GM10847 (cell line): Measurements from ENCODE around the gene ZNF396.

Experiments
- POLR2A ChIP-seq: IDR thresholded peaks from 2 replicates; pipeline ENCODE4 v1.6.1; 2011; ENCODE audit not compliant: insufficient read length; ENCODE audit errors: extremely low read depth

Gene ZNF396

GRCh38 chr18:35392375-35392774, 15.2 kb upstream of the ZNF396 start:
- no peak for TF ChIP-seq POLR2A

DNA sequence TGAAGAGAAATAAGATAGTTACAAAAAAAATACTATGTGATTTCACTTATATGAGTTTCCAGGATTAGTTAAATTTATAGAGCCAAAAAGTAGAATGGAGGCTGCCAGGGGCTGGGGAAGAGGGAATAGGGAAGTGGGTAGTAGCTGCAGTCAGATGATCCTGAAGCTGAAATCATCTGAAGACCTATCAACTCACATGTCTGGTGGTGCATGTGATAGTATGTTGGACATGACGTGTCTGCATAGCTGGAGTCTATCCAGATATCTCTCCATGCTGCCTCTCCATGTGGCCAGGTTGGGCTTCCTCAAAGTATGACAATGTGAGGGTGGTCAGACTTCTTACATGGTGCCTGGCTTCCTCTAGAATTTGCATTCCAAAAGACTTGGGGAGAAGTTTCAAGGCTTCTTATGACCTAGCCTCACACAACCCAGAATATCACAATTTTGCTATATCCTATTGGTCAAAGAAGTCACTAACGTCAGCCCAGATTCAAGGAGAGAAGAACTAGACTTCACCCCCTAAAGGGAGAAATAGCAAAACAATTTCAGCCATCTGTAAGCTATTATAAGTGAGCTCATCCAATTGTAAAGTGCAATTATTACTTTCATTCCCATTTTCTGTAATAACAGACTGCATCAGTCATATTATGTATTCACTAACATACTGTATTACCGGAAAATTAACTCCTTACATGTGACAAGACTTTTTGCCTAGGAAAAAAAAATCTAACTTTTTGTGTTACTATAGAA, 14.0 kb upstream of the ZNF396 start:
- TF ChIP-seq POLR2A, result no peak

DNA sequence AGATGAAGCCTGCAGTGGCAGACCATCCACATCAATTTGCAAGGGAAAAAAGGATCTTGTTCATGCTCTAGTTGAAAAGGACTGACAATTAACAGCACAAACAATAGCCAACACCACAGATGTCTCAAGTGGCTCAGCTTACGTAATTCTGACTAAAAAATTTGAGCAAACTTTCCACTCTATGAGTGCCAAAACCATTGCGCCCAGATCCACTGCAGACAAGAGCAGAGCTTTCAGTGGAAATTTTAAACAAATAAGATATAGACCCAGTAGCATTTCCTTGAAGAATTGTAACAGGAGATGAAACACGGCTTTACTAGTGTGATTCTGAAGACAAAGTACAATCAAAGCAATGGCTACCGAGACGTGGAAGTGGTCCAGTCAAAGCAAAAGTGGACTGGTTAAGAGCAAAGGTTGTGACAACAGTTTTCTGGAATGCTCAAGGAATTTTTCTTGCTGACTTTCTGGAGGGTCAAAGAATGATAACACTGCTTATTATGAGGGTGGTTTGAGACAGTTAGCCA, 12.0 kb upstream of the ZNF396 start:
- TF ChIP-seq POLR2A, result no peak

DNA sequence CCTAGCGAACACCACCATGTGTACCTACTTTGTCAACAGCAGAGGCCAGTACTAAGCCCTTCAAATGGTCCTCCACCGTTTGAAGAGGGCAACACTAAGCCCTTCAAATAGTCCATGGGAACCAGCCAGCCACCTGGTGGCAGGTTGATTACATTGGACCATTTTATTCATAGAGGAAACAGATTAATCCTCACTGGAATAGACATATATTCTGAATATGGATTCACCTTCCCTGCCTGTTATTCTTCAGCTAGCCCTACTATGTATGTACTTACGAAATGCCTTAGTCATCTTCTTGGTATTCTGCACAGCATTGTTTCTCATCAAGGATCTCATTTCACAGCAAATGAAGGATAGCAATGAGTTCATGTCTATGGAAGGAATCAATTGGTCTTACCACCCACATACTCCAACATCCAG, 10.0 kb upstream of the ZNF396 start:
- no peak for TF ChIP-seq POLR2A

GRCh38 chr18:35386600-35387100, 9.5 kb upstream of the ZNF396 start:
- no peak for TF ChIP-seq POLR2A

GRCh38 chr18:35383136-35383535, 6.0 kb upstream of the ZNF396 start:
- TF ChIP-seq POLR2A, result no peak

- no peak for TF ChIP-seq POLR2A
Observed at GRCh38 chr18:35379421-35379820, 2.3 kb upstream of the ZNF396 start.

GRCh38 chr18:35378574-35378896, 1.4 kb upstream of the ZNF396 start:
- TF ChIP-seq POLR2A, result no peak

GRCh38 chr18:35377875-35378573, 887 bp upstream of the ZNF396 start:
- TF ChIP-seq POLR2A, result no peak

DNA sequence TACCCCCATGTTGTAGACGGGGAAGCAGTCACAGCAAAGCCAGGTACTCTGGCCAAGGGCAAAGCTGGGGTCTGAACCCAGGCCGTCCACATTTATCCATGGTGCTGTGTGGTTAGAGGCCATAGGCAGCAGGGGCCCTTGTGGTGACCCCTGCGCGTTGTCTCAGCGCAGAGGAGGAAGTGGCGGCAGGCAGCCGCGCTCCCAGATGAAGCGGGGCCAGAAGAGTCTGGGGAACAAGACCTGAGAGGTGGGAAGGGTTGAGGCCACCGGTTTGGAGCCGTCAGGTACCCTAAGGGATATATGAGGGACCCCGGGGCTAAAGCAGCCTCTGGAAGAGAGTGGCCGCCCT, 770 bp downstream of the ZNF396 start:
- no peak for TF ChIP-seq POLR2A

DNA sequence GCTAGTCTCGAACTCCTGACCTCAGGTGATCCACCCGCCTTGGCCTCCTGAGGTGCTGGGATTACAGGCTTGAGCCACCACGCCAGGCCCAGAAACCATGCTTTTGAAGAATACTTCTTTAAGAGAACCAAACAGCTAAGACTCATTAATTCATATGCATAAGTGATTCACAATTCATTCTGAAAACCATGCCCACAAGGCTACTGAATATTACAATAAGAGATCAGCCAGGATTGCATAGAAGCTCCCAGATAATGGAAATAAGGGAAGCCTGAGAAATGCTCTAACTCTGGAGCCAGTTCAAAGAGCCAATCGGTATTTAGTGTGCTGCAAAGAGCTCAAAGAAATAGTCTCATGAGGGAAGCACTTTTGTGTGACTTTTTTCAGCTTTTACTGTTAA, 2.4 kb downstream of the ZNF396 start:
- no peak for TF ChIP-seq POLR2A

DNA sequence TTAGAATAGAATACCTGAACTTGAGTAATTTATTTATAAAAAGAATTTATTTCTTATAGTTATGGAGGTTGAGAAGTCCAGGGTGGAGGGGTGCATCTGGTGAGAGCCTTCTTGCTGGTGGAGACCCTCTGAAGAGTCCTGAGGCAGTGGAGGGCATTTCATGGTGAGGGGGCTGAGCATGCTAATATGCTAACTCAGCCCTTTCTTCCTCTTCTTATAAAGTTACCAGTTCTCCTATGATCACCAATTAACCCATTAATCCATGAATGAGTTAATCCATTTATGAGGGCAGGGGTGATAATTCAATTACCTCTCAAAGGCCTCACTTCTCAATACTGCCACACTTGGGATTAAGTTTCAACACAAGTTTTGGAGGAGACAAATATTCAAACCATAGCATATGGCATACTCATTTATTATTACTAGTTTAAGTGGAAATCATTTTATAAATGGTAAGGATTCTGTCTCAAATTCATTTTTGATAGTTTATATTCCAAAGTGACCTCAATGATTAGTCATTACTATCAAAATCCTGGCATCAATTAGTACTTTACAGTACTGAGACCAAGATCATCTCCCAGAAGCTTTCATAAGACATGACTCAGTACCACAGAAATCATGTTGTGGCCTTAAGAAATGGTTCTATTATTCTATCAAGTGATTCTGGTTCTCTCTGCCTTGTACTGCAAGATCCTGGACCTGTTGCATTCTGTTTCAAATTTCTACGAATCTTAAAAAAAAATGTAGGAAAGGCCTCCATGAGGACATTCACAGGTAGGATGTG, 5.5 kb downstream of the ZNF396 start:
- no peak for TF ChIP-seq POLR2A

DNA sequence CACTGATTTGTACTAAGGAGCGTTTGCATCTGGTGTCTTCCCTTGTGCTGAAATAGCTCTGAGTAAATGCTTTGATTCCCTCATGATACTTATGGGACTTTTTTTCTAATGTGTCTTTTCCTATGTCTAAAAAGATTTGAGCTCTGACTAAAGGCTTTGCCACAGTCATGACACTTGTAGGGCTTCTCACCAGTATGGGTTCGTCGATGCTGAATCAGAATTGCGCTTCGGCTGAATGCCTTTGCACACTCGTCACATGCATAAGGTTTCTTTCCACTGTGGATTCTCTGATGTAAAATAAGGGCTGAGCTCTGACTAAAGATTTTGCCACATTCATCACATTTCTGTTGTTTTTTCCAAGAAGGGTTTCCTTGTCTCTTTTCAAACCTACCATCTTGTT, 8.0 kb downstream of the ZNF396 start:
- no peak for TF ChIP-seq POLR2A

- no peak for TF ChIP-seq POLR2A
Observed at GRCh38 chr18:35368595-35368994, 8.5 kb downstream of the ZNF396 start.

DNA sequence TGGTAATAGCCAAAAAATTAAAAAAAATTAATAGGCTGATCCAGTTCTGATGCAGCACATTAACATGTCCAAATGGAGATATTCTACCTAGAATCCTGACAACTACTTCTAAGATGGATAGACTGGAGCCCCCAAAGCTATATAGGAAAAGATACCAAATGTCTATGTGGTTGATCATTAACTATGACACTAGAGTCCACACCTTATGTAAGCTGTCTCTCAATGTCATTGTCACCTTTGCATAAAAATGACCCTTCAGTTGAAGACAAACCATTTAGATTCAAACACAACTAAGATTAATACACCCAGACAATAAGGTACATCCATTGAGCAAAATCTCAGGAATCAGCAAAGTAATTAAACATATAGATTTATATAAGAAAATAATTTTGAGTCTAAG, 14.6 kb downstream of the ZNF396 start:
- no peak for TF ChIP-seq POLR2A

GRCh38 chr18:35361570-35362321, 15.4 kb downstream of the ZNF396 start:
- TF ChIP-seq POLR2A, result no peak

- TF ChIP-seq POLR2A, result no peak
Observed at GRCh38 chr18:35355140-35355618, 22.0 kb downstream of the ZNF396 start.
